HepG2 (cell line): ENCODE data around the gene ANKRD12. TPM values are rescaled to one million over a fixed set of nuclear protein-coding genes. Genes with fewer than 3 reads are reported as not detected.

Source experiments
- ATAC-seq: fragments of 200-7000 bp; cut with Tn5 transposase; 3 replicates; pipeline ENCODE4 v1.9.1; 2020; ENCODE audit warnings: mild to moderate bottlenecking, moderate library complexity
- BruUV-seq: library from RNA; stranded (reverse); fragments of 400-500 nt; replicated peaks from 2 replicates; lab custom pipeline; 2021; lab: Mats Ljungman, UMichigan
- CTCF ChIA-PET: fragments of 300-600 bp; formaldehyde crosslinking; extraction: SDS; loops from one replicate; lab custom pipeline; 2021; ENCODE audit warnings: low total read pairs, inconsistent platforms, low intra/inter-chr PET ratio; lab: Yijun Ruan, JAX
- POLR2A ChIA-PET: fragments of 350-600 bp; sonication (Branson Sonifier 250); formaldehyde crosslinking; loops from one replicate; lab custom pipeline; 2020; ENCODE audit warnings: antibody characterized with exemption, inconsistent platforms; lab: Yijun Ruan, JAX
- DNase-seq: peaks from one replicate; pipeline ENCODE4 v3.0.0-alpha.2; 2015; ENCODE audit warnings: low spot score
- FAIRE-seq: peaks from 3 replicates; lab custom pipeline; 2011; peaks lifted over from hg19 to GRCh38; lab: Jason Lieb, UNC
- H2AFZ ChIP-seq: one replicate; pipeline ENCODE4 v1.6.1; 2011; ENCODE audit warnings: low read length, inconsistent platforms
- H3K27ac ChIP-seq: fragments of 300-600 bp; 3 replicates; pipeline ENCODE4 v1.8.0; 2011; ENCODE audit warnings: mixed run types, mild to moderate bottlenecking, mixed read lengths, low read length, inconsistent platforms; ENCODE audit not compliant: insufficient read depth; ENCODE audit errors: extremely low read length
- H3K27me3 ChIP-seq, 2 experiments: fragments of 200-600 bp in 1 of 2; 2 replicates in 1 of 2; 3 replicates in 1 of 2; pipeline versions ENCODE4 v1.6.0 to v1.8.0; 2011; ENCODE audit warnings: low read length in 2 of 2, mild to moderate bottlenecking in 2 of 2, moderate library complexity in 2 of 2, inconsistent platforms in 1 of 2; ENCODE audit not compliant: insufficient read depth in 2 of 2, control insufficient read depth in 1 of 2
- H3K36me3 ChIP-seq, 2 experiments: fragments of 200-600 bp in 1 of 2; replicated peaks in 1 of 2; 2 replicates in 1 of 2; 3 replicates in 1 of 2; pipeline versions ENCODE4 v1.5.1 to v1.8.0; 2011; ENCODE audit warnings: low read length in 2 of 2, inconsistent platforms in 1 of 2; ENCODE audit not compliant: insufficient read depth in 2 of 2, control insufficient read depth in 1 of 2
- H3K4me1 ChIP-seq: 2 replicates; pipeline ENCODE4 v1.5.1; 2012; ENCODE audit warnings: low read length, inconsistent platforms; ENCODE audit not compliant: insufficient read depth
- H3K4me2 ChIP-seq: 2 replicates; pipeline ENCODE4 v1.6.0; 2011; ENCODE audit warnings: low read depth, low read length, inconsistent platforms
- H3K4me3 ChIP-seq, 3 experiments: fragments of 200-600 bp in 1 of 3; sonication (generic), shearing (Covaris generic) in 1 of 3; replicated peaks in 1 of 3; 2 replicates each; pipeline ENCODE4 v1.5.1; 2011 to 2016; ENCODE audit warnings: low read length in 3 of 3, inconsistent platforms in 2 of 3, low read depth in 2 of 3, mild to moderate bottlenecking in 2 of 3, control low read depth in 1 of 3, mixed read lengths in 1 of 3; ENCODE audit not compliant: insufficient read depth in 1 of 3
- H3K79me2 ChIP-seq: one replicate; pipeline ENCODE4 v1.6.1; 2011; ENCODE audit warnings: low read length, inconsistent platforms; ENCODE audit not compliant: insufficient read depth
- H3K9ac ChIP-seq: 2 replicates; pipeline ENCODE4 v1.6.0; 2011; ENCODE audit warnings: mild to moderate bottlenecking, low read depth, low read length, inconsistent platforms; ENCODE audit not compliant: insufficient read depth
- H3K9me3 ChIP-seq: 2 replicates; pipeline ENCODE4 v1.5.1; 2012; ENCODE audit warnings: mild to moderate bottlenecking, low read length
- H4K20me1 ChIP-seq: 2 replicates; pipeline ENCODE4 v1.6.0; 2011; ENCODE audit warnings: inconsistent platforms, mild to moderate bottlenecking, low read length, moderate library complexity; ENCODE audit not compliant: insufficient read depth
- BHLHE40 ChIP-seq: IDR thresholded peaks from 2 replicates; pipeline ENCODE4 v1.6.1; 2011; ENCODE audit warnings: low read length, improper control_type of control experiment
- ELF3 ChIP-seq: IDR thresholded peaks from 2 replicates; pipeline ENCODE4 v1.6.1; 2016; ENCODE audit warnings: missing genetic modification reagents, missing compliant biosample characterization
- IRX3 ChIP-seq: sonication (generic); formaldehyde crosslinking; IDR thresholded peaks from 2 replicates; pipeline ENCODE4 v1.8.1; 2023; ENCODE audit warnings: mild to moderate bottlenecking, low read depth, missing genetic modification reagents, borderline replicate concordance
- KAT2B ChIP-seq: fragments of 150-350 bp; IDR thresholded peaks from 2 replicates; pipeline ENCODE4 v1.6.1; 2014; ENCODE audit warnings: low read depth, low read length, borderline replicate concordance
- KLF12 ChIP-seq: sonication (generic); formaldehyde crosslinking; IDR thresholded peaks from 2 replicates; pipeline ENCODE4 v1.4.0; 2020; ENCODE audit warnings: missing genetic modification reagents, borderline replicate concordance
- KMT2A ChIP-seq: sonication (generic); formaldehyde crosslinking; IDR thresholded peaks from 2 replicates; pipeline ENCODE4 v1.4.0; 2020; ENCODE audit warnings: missing genetic modification reagents
- NBN ChIP-seq: fragments of 450-650 bp; conservative IDR thresholded peaks from 2 replicates; pipeline ENCODE4 v1.6.1; 2017
- PPARG ChIP-seq: conservative IDR thresholded peaks from 2 replicates; pipeline ENCODE4 v1.6.1; 2016; ENCODE audit warnings: missing biosample characterization, missing genetic modification reagents
- SKIL ChIP-seq: sonication (generic); formaldehyde crosslinking; IDR thresholded peaks from 2 replicates; pipeline ENCODE4 v1.8.0; 2022; ENCODE audit warnings: missing genetic modification reagents, mild to moderate bottlenecking, moderate library complexity, borderline replicate concordance
- SNAPC2 ChIP-seq: sonication (generic); formaldehyde crosslinking; IDR thresholded peaks from 2 replicates; pipeline ENCODE4 v1.8.1; 2022; ENCODE audit warnings: mild to moderate bottlenecking, missing genetic modification reagents
- SP5 ChIP-seq: IDR thresholded peaks from 2 replicates; pipeline ENCODE4 v1.6.1; 2016; ENCODE audit warnings: low read depth, borderline replicate concordance
- TRIM24 ChIP-seq: sonication (generic); formaldehyde crosslinking; IDR thresholded peaks from 2 replicates; pipeline ENCODE4 v1.8.0; 2022; ENCODE audit warnings: mild to moderate bottlenecking, missing genetic modification reagents
- ZBED4 ChIP-seq: sonication (generic); formaldehyde crosslinking; IDR thresholded peaks from 2 replicates; pipeline ENCODE4 v1.4.0; 2020; ENCODE audit warnings: missing genetic modification reagents, borderline replicate concordance
- ZBTB38 ChIP-seq: sonication (generic); formaldehyde crosslinking; IDR thresholded peaks from 2 replicates; pipeline ENCODE4 v1.5.1; 2020; ENCODE audit warnings: mild to moderate bottlenecking, missing genetic modification reagents
- ZFAT ChIP-seq: sonication (generic); formaldehyde crosslinking; conservative IDR thresholded peaks from 2 replicates; pipeline ENCODE4 v1.8.1; 2023; ENCODE audit warnings: missing genetic modification reagents, inconsistent platforms
- ZNF33A ChIP-seq: sonication (generic); formaldehyde crosslinking; IDR thresholded peaks from 2 replicates; pipeline ENCODE4 v1.5.1; 2020; ENCODE audit warnings: missing genetic modification reagents, mild to moderate bottlenecking, moderate library complexity, borderline replicate concordance
- ZNF766 ChIP-seq: sonication (generic); formaldehyde crosslinking; IDR thresholded peaks from 2 replicates; pipeline ENCODE4 v1.5.0; 2020; ENCODE audit warnings: missing genetic modification reagents, borderline replicate concordance
- ZNF891 ChIP-seq: sonication (generic); formaldehyde crosslinking; IDR thresholded peaks from 2 replicates; pipeline ENCODE4 v1.5.0; 2020; ENCODE audit warnings: mild to moderate bottlenecking, missing genetic modification reagents
- WGBS: methylation state at CpG from one replicate; pipeline ENCODE4 v1.1.6; 2017; ENCODE audit warnings: low lambda C conversion rate; 5-methylcytosine and 5-hydroxymethylcytosine counted together
- in situ Hi-C: cut with HindIII; loops from 2 replicates; pipeline ENCODE4 v1.10.0; 2017; ENCODE audit warnings: low pct_unique_long_range_greater_than_20kb; ENCODE audit not compliant: extremely low pct_ligation_motif_present
- intact Hi-C: fragments of 100-400 bp; cut with micrococcal nuclease; formaldehyde crosslinking; loops from one replicate; pipeline ENCODE4 v1.10.0; 2022; ENCODE audit not compliant: unreplicated experiment
- polyA plus RNA-seq, 8 experiments: library from polyadenylated mRNA; depleted of rRNA in 3 of 8; stranded (reverse) in 7 of 8; unstranded in 1 of 8; fragments of >200 nt; fragmentation: Illumina TruSeq in 4 of 8; extraction: Trizol in 4 of 8; gene quantifications; 2 replicates each; pipeline versions ENCODE4 v1.2.1 to v1.2.3, GENCODE V29; 2011 to 2016; ENCODE audit warnings: low read depth in 4 of 8, missing spikeins in 1 of 8, mixed read lengths in 1 of 8; ENCODE audit not compliant: insufficient read depth in 1 of 8
- total RNA-seq, 5 experiments: library from RNA; depleted of rRNA; stranded (reverse); fragments of >200 nt; fragmentation: Illumina TruSeq; extraction: Trizol; gene quantifications; 2 replicates each; pipeline ENCODE4 v1.2.3, GENCODE V29; 2016; ENCODE audit warnings: low read depth in 1 of 5
- TF ChIP-seq, protein P1 (sequence below): sonication (generic); formaldehyde crosslinking; IDR thresholded peaks from 2 replicates; pipeline ENCODE4 v1.5.0; 2020; ENCODE audit warnings: mild to moderate bottlenecking, missing genetic modification reagents

Gene ANKRD12
- total and polyA plus RNA-seq, 2 of the 13 experiments (the other 11 are each of a cell fraction or from before 2014, with no cell fraction given), result 6.0 to 23.2 TPM

GRCh38 chr18:9321017-9321452, 184.5 kb downstream of the ANKRD12 start (continued):
- TF ChIP-seq SKIL (CRISPR knock-in tag) (no peak), NBN (no peak), ZNF33A (CRISPR knock-in tag) (no peak), SNAPC2 (no peak)

GRCh38 chr18:9321736-9322135, 185.2 kb downstream of the ANKRD12 start:
- ATAC-seq (no peak), FAIRE-seq (no peak), DNase-seq (no peak)
- intact Hi-C loops (no loop called here), in situ Hi-C loops (no loop called here)
- no peak for TF ChIP-seq PPARG
- no peak for TF ChIP-seq ZNF766
- TF ChIP-seq KMT2A (CRISPR knock-in tag), result no peak
- no peak for TF ChIP-seq ZFAT (CRISPR knock-in tag)
- TF ChIP-seq ZBTB38 (CRISPR knock-in tag), result no peak
- TF ChIP-seq BHLHE40, result no peak
- no peak for TF ChIP-seq KLF12
- TF ChIP-seq SP5, result no peak
- TF ChIP-seq ZBED4 (CRISPR knock-in tag), result no peak
- TF ChIP-seq ELF3 (CRISPR knock-in tag), result no peak
- no peak for TF ChIP-seq IRX3 (CRISPR knock-in tag)
- TF ChIP-seq TRIM24 (CRISPR knock-in tag), result no peak
- no peak for TF ChIP-seq ZNF891 (CRISPR knock-in tag)
- TF ChIP-seq, protein P1, sequence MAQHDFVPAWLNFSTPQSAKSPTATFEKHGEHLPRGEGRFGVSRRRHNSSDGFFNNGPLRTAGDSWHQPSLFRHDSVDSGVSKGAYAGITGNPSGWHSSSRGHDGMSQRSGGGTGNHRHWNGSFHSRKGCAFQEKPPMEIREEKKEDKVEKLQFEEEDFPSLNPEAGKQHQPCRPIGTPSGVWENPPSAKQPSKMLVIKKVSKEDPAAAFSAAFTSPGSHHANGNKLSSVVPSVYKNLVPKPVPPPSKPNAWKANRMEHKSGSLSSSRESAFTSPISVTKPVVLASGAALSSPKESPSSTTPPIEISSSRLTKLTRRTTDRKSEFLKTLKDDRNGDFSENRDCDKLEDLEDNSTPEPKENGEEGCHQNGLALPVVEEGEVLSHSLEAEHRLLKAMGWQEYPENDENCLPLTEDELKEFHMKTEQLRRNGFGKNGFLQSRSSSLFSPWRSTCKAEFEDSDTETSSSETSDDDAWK (CRISPR knock-in tag), result no peak
- no peak for TF ChIP-seq KAT2B
- no peaks in the 10 kb centered on the region for H3K9me3 ChIP-seq
- H3K27me3 ChIP-seq, result no peaks in the 10 kb centered on the region
- H3K27ac ChIP-seq, result no peak overlapping the region
- H3K9ac ChIP-seq, result no peak overlapping the region
- whole genome bisulfite sequencing, result 37% methylated on average over 4 of the region's 4 CpGs
- no TSS peak for BruUV-seq
- H2AFZ ChIP-seq, result no peak overlapping the region
- H4K20me1 ChIP-seq, result no peaks in the 10 kb centered on the region
- POLR2A ChIA-PET, result no interaction called here
- H3K36me3 ChIP-seq, result no peaks in the 10 kb centered on the region
- H3K79me2 ChIP-seq, result no peaks in the 10 kb centered on the region
- H3K4me1 ChIP-seq, result 0 out of 2 replicates have a peak, but pooled peaks cover 10% of the 10 kb centered on the region
- CTCF ChIA-PET, result no interaction called here
- H3K4me2 ChIP-seq, result no peak overlapping the region
- H3K4me3 ChIP-seq, result no peak overlapping the region
